COR-L47 (cell line): Measurements from ENCODE around the gene OTUD1.

ENCODE experiments used
- DNase-seq: peaks from one replicate; lab custom pipeline; 2025; lab: John Stamatoyannopoulos, UW

Gene OTUD1

DNA sequence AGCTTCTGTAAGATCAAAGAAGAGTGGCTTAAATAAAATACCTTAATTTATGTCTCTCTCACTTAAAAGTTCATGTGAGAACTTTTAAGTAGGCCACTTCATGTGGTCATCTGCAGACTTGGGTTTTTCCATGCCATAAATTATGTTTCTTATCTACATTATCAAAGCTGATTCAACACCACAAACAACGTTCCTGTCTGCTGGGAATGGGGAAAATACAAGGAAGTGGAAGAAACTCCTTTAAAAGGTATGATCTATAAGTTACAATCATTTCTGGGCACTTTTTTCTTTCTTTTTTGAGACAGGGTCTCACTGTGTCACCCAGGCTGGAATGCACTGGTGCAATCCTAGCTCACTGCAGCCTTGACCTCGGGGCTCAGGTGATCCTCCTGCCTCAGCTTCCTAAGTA lies 16.9 kb upstream of the OTUD1 start:
- no peak for DNase-seq

DNA sequence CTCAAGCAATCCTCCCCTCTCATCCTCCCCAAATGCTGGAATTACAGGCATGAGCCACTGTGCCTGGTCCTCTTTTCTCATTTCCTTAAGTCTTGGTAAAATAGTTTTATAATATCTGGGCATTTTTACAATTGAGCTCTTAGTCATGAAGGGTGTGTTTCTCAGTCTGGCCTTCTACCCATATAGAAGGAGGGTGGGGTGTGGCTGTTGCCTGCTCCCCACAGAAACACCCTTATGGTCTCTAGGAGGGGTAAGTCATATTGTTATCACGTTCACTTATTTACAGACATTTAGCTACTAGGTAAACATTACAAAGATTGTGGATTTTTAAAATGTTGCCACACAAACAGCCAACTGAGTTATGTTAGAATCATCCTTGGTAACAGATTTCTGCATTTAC lies 6.7 kb upstream of the OTUD1 start:
- DNase-seq: no peak

DNA sequence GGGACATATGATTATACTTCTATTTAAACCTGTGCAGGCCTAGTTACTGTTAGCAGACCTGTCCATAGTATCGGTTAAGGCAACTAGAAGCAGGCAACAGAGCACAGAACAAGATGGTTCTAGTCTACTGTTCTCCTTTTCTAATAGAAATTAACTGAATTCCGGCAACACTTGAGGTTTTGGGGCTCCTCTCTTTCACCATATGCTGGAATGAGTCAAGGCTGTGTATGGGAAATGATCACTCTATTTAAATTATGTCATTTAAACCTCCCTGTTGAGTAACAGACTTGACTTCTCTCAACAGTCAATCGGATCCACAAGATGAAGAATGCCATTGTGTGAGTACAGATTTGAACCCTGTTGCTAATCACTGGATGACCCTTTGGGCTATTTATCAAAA lies 6.2 kb upstream of the OTUD1 start:
- DNase-seq: no peak

DNA sequence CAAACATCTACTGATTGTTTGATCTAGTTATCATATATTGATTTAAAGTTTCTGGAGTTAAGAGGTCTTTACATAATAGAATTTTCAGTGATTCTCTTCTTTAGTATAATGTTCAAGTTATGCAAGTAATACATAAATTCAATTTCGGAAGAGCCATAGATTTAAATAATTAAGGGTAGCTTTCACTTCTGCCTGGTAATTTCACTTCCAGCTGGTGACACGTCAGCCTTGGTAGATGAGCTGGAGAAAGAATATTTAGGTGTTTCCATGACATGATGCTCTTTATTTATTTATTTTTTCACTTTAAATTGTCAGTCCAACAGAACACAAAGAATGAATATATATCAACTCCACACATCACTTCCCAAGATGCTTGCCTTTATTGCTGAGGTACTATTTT lies 5.2 kb upstream of the OTUD1 start:
- no peak for DNase-seq

DNA sequence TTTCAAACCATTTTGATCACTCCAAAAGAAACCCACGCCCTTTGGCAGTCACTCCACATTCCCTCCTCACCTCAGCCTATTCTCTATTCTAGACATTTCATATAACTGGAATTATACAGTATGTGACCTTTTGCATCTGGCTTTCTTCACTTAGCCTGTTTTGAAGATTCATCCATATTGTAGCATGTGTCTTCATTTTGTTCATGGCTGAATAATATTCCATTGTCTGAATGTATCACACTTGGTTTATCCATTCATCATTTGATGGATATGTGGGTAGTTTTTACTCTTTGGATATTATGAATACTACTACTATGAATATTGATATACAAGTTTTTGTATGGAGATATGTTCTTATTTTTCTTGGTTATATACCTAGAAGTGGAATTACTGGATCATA lies 3.5 kb upstream of the OTUD1 start:
- DNase-seq: no peak

DNA sequence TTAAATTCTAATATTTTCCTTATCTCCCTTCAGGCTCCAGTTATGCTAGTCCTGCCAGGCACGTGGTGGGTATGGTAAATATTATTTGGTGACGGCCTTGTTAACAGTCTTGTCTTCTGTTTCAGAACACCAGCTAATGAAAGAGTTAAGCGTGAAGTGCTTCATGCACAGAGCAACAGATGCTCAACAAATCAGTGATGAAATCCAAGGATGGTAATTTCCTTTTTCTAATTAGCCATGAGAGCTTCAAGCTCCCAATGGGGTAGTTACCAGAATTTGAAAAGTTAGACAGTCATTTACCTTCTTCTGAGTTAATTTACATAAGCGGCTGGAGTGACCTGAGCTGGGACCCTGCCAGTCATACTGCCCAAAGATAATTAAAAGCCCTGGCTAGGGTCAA lies 1.9 kb upstream of the OTUD1 start:
- DNase-seq: no peak

DNA sequence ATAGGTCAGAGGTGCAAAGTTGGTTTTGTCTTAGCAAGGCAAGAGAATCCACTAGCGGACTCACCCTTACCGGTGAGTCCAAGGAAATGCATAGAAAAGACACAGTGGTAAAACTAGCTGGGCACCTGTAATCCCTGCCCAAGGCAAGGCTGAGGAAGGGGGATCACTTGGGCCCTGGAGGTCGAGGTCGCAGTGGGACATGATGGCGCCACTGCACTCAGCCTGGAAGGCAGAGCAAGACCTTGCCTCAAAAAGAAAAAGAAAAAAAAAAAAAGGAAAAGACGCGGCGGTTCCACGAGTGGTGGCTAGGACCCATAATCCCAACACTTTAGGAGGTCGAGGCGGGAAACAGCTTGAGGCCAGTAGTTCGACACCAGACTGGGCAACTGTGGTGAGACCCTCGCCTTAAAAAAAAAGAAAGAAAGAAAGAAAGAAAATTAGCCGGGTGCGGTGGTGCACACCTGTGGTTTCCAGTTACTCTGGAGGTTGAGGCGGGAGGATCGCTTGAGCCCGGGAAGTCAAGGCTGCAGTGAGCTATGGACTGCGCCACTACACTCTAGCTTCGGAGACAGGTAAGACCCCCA lies 820 bp upstream of the OTUD1 start:
- DNase-seq: no peak

DNA sequence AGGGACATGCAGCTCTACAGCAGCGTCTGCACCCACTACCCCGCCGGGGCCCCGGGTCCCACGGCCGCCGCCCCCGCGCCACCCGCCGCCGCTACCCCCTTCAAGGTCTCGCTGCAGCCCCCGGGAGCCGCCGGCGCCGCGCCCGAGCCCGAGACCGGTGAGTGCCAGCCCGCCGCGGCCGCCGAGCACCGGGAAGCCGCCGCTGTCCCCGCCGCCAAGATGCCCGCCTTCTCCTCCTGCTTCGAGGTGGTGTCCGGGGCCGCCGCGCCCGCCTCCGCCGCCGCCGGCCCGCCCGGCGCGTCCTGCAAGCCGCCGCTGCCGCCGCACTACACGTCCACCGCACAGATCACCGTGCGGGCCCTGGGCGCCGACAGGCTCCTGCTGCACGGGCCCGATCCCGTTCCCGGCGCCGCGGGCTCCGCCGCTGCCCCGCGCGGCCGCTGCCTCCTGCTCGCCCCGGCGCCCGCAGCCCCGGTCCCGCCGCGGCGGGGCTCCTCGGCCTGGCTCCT lies 631 bp downstream of the OTUD1 start:
- DNase-seq: no peak

DNA sequence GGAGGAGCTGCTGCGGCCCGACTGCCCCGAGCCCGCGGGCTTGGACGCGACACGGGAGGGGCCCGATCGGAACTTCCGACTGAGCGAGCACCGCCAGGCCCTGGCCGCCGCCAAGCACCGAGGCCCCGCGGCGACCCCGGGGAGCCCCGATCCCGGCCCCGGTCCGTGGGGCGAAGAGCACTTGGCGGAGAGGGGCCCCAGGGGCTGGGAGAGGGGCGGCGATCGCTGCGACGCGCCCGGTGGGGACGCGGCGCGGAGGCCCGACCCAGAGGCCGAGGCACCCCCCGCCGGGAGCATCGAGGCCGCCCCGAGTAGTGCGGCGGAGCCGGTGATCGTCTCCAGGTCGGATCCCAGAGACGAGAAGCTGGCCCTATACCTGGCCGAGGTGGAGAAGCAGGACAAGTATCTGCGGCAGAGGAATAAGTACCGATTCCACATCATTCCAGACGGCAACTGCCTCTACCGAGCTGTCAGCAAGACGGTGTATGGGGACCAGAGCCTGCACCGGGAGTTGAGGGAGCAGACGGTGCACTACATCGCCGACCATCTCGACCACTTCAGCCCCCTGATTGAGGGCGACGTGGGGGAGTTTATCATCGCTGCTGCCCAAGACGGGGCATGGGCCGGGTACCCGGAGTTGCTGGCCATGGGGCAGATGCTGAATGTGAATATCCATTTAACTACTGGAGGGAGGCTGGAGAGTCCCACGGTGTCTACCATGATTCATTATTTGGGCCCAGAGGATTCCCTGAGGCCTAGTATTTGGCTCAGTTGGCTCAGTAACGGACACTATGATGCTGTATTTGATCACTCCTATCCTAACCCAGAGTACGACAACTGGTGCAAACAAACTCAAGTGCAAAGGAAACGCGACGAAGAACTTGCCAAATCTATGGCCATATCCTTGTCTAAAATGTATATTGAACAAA lies 1.4 kb downstream of the OTUD1 start:
- no peak for DNase-seq

DNA sequence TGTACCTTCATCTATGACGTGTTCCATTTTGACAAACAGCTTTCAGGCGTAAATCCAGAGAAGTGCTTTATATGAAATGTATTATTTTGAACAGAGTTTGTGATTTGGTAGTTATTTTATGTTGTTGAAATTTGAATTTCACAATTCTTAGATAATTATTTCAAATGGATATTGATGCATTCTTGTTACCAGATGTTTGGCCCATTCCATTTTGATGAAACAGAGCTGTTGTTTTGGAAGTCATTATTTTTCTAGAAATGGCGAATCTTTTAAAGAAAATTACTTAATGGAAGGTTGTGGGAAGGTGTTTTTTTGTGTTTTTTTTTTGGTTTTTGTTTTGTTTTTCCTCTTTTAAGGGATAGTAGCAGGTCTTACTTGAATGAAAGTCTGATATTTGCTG lies 2.4 kb downstream of the OTUD1 start:
- DNase-seq: no peak

DNA sequence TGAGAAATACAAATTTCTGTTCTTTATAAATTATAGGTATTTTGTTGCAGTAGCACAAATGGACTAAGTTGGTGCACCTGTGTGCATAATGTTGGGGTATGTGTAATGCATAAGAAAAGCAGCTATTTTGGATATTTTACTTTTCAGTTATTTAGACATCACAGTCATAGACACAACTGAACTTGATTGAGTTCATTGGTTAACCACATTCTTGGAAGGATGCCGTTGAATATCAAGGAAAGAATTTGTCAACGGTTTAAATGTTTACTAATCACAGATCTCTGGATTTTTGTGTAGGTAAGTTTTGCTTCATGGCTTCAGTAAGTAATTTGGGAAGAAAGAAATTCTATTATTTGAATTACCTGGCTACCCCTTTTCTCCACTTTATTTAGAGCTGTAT lies 4.1 kb downstream of the OTUD1 start:
- no peak for DNase-seq

DNA sequence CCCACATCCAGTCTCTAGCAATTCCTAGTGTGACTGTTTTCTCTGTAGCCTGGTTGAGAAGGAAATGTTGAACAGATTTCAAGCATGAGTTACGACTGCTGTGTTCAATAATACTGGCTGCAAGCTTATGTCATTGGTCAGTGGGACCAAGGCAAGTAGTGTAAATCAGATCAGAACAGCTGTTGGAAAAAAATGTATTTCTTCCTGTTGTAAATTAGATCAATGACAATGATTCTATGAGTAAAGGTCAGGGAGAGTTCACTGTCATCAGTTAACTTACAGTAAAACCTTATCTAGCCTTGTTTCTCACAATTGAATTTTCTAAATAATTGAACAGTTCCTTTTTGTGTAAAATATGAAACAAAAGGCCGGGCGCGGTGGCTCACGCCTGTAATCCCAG lies 6.7 kb downstream of the OTUD1 start:
- no peak for DNase-seq

DNA sequence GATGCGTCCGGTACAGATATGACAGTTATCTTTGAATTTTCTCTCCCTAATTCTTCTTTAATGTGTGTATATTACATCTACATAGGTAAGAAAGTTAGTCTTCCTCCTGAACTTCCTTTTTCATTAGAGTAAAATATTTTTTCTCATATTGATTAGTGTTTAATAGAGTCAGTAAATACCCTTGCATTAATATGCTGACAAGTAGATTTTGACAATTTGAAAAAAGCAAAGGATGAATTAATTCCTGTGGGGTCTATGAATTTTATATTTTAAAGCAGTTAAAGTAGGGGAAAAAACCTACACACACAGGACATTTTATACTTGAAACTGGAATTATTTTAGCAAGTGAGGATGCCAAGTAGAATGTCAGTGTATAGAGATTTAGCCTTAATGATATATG lies 9.4 kb downstream of the OTUD1 start:
- DNase-seq: no peak

DNA sequence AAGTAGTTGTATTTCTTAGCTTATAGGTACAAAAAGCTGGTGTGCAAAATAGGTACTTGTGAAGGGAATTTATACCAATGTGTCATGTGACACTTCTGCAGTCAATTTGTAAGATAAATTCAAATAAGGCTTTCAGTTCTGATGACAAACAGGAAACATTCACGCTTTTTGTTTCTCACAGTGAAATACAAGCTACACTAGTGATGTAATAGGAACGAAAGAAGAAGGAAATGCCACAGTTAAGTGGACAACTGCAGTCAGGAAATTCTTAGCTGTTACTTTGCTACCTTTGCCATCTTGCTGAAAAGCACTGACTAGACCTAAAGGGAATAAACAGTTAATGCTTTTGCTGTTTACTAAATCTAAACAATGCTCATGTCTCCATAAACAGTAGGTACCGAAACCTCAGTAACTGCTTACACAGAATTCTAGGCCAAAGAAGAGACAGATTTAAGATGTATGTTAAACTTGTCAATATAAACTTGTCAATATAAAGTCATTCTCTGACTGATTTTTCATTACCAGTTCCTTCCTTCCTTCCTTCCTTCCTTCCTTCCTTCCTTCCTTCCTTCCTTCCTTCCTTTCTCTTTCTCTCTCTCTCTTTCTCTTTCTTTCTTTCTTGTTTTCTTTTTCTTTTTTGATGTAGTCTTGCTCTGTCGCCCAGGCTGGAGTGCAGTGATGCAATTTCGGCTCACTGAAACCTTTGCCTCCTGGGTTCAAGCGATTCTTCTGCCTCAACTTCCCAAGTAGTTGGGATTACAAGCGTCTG lies 10.1 kb downstream of the OTUD1 start:
- DNase-seq: no peak

DNA sequence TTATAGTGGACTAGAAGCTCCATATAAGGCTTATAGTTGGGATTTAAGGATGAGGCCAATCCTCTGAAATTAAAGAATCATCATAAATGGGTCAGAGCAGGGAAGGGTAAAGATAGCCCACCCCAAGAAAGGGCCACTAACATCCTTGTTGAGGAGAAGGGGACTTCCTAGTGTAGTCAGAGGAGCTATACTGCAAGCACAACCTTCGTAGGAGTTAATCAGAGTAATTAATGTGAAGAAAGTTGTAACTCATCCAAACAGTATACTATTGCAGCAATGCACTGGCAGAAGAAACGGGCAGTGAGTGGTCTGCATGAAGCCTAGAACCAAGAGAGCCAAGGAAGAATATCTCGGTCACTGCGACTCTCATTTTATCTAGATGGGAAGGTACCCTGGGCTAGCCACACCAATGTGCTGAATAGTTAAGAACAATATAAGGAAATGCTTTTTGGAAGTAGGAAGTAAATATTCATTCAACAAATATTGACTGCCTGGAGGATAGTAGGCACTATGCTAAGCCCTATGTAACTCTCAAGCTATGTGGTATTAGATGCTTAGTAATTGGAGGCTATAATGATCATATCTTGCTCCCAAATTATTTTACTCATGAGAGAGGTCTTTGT lies 13.3 kb downstream of the OTUD1 start:
- DNase-seq: no peak

DNA sequence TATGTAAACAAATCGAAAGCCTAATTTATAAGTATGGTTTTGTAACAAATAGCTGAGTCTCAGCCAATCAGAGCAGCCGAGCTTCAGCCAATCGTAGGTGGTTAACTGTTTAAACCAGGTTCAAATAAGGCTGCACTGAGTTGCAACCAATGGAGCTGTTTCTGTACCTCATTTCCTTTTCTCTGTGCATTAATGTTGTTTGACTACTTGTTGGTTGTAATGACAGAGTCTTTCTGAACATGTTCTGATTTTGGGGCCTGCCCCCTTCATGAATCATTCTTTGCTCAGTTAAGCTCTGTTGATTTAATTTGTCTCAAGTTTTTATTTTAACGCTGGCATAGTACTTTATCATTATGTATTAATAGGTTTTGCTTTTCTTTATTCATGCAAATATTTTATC lies 14.6 kb downstream of the OTUD1 start:
- DNase-seq: no peak

DNA sequence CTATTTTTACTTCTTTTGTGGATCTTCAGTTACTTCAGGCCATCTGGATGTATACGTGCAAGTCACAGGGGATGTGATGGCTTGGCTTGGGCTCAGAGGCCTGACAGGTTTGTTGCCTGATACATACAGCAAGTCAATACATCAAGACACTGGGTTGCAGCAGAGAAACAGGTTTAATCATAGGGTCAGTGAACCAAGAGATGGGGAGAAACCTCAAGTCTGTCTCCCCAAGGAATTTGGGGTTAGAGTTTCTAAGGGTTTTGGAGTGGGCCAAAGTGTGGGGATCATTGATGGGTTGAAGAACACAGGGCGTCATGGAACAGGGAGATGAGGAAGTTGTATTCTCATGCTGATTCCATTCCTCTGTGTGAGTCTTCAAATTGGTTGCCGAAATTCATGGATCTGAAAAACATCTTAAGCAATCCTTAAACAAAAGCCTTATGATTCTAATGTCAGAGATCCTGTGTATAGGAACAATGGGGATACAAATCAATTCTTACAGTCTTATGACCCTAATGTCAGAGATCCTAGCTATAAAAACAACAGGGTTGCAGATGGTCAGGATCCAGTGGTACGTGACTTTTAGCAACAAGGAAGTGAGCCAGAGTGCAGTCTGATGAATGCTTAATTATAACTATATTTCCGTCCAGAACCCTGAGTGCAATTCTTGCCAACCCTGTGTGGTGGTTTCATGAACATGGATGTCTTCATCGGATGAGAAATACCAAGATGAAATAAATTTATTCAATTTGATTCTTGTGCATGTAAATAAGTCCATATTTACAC lies 18.9 kb downstream of the OTUD1 start:
- no peak for DNase-seq

DNA sequence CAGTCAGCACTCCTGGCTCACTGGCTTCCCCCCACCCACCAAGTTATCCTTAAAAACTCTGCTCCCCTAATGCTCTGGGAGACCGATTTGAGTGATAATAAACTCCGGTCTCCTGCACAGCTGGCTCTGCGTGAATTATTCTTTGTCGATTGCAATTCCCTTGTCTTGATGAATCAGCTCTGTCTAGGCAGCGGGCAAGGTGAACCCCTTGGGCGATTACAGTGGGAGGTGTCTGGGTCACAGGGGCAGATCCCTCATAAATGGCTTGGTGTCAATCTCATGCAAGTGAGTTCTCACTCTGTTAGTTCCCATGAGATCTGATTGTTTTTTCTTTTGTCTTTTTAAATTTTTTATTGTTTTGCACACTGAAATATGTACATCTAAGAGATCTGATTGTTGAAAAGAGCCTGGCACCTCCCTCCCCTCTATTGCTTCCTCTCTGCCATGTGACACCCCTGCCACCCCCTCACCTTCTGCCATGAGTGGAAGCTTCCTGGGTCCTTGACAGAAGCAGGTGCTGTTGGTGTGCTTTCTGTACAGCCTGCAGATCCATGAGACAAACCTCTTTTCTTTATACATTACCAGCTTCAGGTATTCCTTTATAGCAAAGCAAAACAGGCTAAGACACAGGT lies 20.5 kb downstream of the OTUD1 start:
- DNase-seq: no peak

DNA sequence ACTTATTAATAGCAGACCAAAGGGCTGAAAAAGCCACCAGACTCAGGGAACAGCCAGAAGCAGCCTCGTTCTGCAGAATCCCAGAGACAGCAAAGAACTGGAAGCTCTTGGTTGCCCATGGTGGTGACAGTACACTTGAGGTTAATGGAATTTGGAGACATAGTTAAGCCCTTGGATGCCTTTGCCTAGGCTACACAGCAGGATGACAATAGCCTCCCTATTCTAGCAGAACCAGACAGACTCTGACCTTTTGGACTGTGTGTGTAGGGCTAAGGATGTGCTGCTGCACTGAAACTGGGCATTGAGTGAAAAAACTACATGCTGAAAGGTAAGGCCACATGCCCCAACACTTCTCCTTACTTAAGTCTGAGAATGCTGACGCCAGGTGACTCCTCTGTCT lies 22.7 kb downstream of the OTUD1 start:
- DNase-seq: no peak

DNA sequence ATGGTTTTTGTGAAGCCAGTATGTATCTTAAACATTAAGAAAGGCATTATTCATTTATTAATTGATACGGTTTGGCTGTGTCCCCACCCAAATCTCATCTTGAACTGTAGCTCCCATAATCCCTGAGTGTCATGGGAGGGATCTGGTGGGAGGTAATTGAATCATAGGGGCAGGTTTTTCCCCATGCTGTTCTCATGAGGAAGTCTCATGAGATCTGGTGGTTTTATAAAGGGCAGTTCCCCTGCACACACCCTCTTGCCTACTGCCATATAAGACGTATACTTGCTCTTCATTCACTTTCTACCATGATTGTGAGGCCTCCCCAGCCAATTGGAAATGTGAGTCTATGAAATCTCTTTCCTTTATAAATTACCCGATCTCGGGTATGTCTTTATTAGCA lies 28.1 kb downstream of the OTUD1 start:
- no peak for DNase-seq

DNA sequence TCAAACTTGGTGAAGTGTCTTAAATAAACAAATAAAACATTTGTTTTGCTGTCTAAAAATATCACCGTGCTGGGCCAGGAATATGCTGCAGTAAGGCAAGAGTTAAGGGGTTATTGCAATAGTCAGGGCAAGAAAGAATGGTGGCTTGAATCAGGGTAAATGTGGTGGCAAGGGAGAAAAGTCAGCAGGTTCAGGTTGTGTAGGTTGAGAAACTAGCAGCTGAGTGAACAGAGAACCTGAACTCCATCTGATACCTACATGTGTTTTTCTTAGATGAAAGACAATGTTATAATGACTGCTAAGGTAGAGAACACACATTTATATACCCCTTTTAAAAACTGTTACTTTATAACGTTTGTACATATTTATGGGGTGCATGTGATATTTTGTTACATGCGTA lies 28.7 kb downstream of the OTUD1 start:
- no peak for DNase-seq
